Activated naive CD8-positive, alpha-beta T cell treated with anti-CD3 and anti-CD28 coated beads, Interleukin-2, amount 10 ng/mL, durations not matched to agents 7 days and 5 days (primary cell): ENCODE measurements around the gene STRA8. TPM values are rescaled to one million over a fixed set of nuclear protein-coding genes. Genes with fewer than 3 reads are reported as not detected.
"Not testable (repeated sequence)": the region's sequence is repeated elsewhere in the genome, so short reads cannot be mapped to it uniquely, and the experiment has no call there.

Experiments
- ATAC-seq: fragments of 150-1000 bp; cut with Tn5 transposase; one replicate; pipeline ENCODE4 v1.10.0; 2021; ENCODE audit warnings: low read depth, moderate library complexity
- POLR2A ChIA-PET: fragments of 350-600 bp; sonication (Branson Sonifier 250); formaldehyde crosslinking; loops from one replicate; lab custom pipeline; 2021; ENCODE audit warnings: antibody characterized with exemption; lab: Charles Lee
- DNase-seq: peaks from one replicate; pipeline ENCODE4 v3.0.0; 2021
- H3K27ac Mint-ChIP-seq: one replicate; pipeline ENCODE4 v1.8.0; 2022; ENCODE audit warnings: mild to moderate bottlenecking, mixed read lengths
- H3K27me3 Mint-ChIP-seq: one replicate; pipeline ENCODE4 v1.8.0; 2022; ENCODE audit warnings: mild to moderate bottlenecking, moderate library complexity, mixed read lengths
- H3K36me3 Mint-ChIP-seq: one replicate; pipeline ENCODE4 v1.8.0; 2021; ENCODE audit warnings: mild to moderate bottlenecking, mixed read lengths
- H3K4me1 Mint-ChIP-seq: one replicate; pipeline ENCODE4 v1.8.0; 2021; ENCODE audit warnings: mixed read lengths
- H3K4me3 Mint-ChIP-seq: one replicate; pipeline ENCODE4 v1.8.0; 2022; ENCODE audit warnings: mild to moderate bottlenecking, moderate library complexity, mixed read lengths
- H3K9me3 Mint-ChIP-seq: one replicate; pipeline ENCODE4 v1.8.0; 2021; ENCODE audit warnings: mixed read lengths
- total RNA-seq, 2 experiments: library from RNA; stranded (reverse); gene quantifications; one replicate each; pipeline ENCODE4 v1.2.3, GENCODE V29; 2021

Gene STRA8
- total RNA-seq, 2 experiments from 2014 or later, result not detected

DNA sequence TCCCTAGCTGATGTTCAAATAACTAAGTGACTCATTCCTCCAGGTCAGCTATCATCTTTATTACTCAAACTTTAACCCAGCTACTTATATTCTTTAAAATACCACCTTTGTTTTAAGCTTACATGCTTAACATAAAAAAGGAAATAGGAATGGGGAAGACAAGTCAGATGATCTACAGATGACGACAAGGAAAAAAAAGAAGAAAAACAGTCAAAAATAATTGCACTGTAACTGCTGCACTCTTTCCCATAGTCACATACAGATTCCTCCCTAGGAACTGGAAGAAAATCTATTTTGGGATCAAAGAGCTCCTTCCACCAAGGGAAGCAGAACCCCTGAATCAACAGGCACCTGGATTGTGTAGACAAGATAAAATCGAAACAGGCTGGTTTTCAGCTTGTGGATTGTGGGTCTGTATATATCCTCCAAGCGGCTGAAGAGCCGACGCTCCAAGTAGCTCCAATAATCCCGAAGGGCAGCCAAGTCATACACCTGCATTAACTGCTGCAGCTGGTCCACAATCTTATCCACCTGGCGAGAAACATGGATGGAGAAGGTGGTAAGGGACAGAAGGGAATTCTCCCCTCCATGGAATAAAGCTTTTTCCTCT, 24.3 kb upstream of the STRA8 start:
- peaks cover 9% of the 10 kb centered on the region for H3K4me1 Mint-ChIP-seq
- no peak for DNase-seq
- H3K4me3 Mint-ChIP-seq, result no peak overlapping the region
- peaks cover 4% of the 10 kb centered on the region for H3K36me3 Mint-ChIP-seq
- H3K27ac Mint-ChIP-seq, result no peak overlapping the region
- no peak for ATAC-seq
- no peaks in the 10 kb centered on the region for H3K9me3 Mint-ChIP-seq
- peaks cover 1% of the 10 kb centered on the region for H3K27me3 Mint-ChIP-seq
- POLR2A ChIA-PET, result interaction anchor here (1.2 to 3.1 kb wide), 2 partner anchors 18 to 61 kb away, joined by 3 to 19 read pairs; partner anchors contain the start of gene TMEM140

DNA sequence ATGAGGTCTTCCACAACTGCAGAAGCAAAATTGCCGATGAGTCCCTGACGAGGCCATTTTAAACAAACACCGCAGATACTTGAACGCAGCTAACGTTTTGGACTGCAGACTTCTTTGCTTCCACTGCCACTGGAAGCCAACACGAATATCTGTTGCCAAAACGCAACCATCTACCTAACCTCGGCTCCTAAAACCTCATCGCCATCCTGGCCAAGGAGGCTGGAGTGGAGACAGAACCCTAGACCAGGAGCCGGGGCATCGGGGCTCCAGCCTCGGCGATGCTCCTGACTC, 22.8 kb upstream of the STRA8 start:
- no peak for ATAC-seq

DNA sequence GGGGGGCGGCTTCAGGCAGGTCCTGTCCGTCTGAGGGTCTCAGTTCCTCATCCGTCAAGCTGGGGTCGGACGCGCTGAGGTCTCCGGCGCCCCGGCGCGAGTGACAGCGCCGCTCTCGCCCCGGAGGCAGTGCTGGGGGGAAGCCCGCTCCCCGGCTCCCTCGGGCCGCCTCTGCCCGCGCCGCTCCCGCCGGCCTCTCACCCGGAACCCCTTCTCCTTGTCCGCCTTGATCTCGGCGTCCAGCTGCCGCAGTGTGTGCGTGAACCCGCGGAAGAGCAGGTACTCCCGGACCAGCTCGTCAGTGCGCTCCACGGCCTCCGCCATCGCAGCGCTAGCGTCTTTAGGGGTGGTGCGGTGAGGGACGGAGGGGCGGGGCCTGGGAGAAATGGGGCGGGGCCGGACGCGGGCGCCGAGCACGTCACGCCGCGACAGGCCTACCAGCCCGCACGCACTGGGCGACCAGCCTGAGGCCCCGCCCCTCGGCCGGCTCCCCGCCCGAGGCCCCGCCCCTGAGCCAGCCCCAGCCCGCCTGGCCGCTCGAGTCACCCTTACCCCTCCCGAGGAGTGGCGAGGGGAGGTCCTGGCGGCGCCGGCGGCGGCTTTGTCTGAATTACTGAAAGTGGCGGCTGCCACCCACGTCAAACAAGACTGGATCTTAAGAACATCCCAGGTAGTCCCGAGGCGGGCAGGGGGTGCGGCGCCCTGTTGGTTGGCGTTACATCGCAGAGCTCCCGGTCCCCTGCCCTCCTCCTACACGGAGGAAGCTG, 22.3 kb upstream of the STRA8 start, which contains the start of gene WDR91:
Gene WDR91, minus strand, starts transcription at position 348 of the 767 bp plus-strand sequence. Its CDS starts 24 bp downstream, at position 324.
- DNase-seq, result peak; percentile 94
- Mint-ChIP-seq H3K9me3 (no peaks in the 10 kb centered on the region), H3K27ac (peak within 1 kb of the TSS; percentile 99), H3K27me3 (peaks cover 1% of the 10 kb centered on the region), H3K36me3 (peaks cover 1% of the 10 kb centered on the region), H3K4me3 (peak within 1 kb of the TSS; percentile 98), H3K4me1 (peaks cover 9% of the 10 kb centered on the region)
- POLR2A ChIA-PET, result interaction anchor here (1.2 to 3.1 kb wide), 5 partner anchors 8 to 218 kb away, joined by 3 to 19 read pairs (median 4); partner anchors contain the start of gene TMEM140
- ATAC-seq, result peak; percentile 90

More for the DNA sequence above, 22.8 kb upstream of the STRA8 start:
- DNase-seq, result no peak
- Mint-ChIP-seq H3K4me1 (peaks cover 9% of the 10 kb centered on the region), H3K36me3 (peaks cover 1% of the 10 kb centered on the region), H3K27me3 (peaks cover 1% of the 10 kb centered on the region), H3K4me3 (peak overlapping the region; percentile 98), H3K27ac (peak overlapping the region; percentile 99), H3K9me3 (no peaks in the 10 kb centered on the region)
- POLR2A ChIA-PET, result interaction anchor here (0.9 to 3.1 kb wide), 7 partner anchors 8 to 217 kb away, joined by 3 to 19 read pairs (median 3); partner anchors contain the start of gene TMEM140

DNA sequence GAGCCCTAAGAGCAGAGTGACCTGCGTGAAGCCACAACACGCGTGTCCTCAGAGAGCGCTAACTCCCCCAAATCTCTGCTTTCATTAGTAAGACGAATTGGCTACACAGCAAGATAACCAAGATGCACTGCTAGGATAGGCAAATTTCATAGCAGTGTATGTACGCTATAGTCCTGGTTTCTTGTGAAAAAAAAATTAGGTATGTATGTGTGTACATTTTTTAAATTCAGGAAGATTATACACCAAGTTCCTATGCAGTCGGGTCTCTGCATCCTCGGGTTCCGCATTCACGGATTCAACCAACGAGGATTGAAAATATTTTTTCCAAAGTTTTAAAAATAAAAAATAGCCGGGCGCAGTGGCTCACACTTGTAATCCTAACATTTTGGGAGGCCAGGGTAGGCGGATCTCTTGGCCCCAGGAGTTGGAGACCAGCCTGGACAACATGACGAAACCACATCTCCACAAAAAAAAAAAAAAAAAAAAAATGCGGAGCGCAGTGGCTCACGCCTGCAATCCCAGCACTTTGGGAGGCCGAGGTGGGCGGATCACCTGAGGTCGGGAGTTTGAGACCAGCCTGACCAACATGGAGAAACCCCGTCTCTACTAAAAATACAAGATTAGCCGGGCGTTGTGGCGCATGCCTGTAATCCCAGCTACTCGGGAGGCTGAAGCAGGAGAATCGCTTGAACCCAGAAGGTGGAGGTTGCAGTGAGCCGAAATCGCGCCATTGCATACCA, 21.5 kb upstream of the STRA8 start:
- not testable (repeated sequence) for H3K4me1 Mint-ChIP-seq, H3K27me3 Mint-ChIP-seq, ATAC-seq, DNase-seq, H3K36me3 Mint-ChIP-seq, H3K9me3 Mint-ChIP-seq
- POLR2A ChIA-PET, result interaction anchor here (1.2 to 3.1 kb wide), 3 partner anchors 7 to 217 kb away, joined by 3 to 19 read pairs (median 4); partner anchors contain the start of gene TMEM140
- H3K27ac Mint-ChIP-seq, result peak overlapping the region; percentile 99
- peak overlapping the region; percentile 98 for H3K4me3 Mint-ChIP-seq

DNA sequence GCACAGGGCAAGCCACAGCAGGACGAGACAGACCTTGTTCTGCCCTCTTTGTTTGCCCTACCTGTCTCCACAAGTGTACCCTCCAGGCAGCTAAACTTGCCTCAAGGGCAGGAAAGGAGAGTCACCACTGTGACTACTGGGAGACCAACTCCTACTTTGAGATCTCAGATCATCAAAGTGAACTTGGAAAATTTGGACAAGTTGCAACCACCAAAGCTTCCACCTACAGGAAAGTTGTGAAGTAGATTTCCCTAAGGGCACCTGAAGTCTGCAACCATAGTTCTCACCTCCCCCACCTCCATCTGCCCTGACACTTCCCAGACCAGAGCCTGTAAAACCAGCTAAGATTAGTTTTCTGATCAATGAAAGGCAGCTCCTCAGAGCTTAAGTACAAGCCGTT, 19.8 kb upstream of the STRA8 start:
- peaks cover 2% of the 10 kb centered on the region for H3K9me3 Mint-ChIP-seq
- DNase-seq (no peak), ATAC-seq (no peak)
- no peak overlapping the region for H3K27ac Mint-ChIP-seq
- peaks cover 5% of the 10 kb centered on the region for H3K27me3 Mint-ChIP-seq
- peaks cover 5% of the 10 kb centered on the region for H3K4me1 Mint-ChIP-seq
- POLR2A ChIA-PET, result no interaction called here
- H3K36me3 Mint-ChIP-seq, result no peaks in the 10 kb centered on the region
- no peak overlapping the region for H3K4me3 Mint-ChIP-seq

DNA sequence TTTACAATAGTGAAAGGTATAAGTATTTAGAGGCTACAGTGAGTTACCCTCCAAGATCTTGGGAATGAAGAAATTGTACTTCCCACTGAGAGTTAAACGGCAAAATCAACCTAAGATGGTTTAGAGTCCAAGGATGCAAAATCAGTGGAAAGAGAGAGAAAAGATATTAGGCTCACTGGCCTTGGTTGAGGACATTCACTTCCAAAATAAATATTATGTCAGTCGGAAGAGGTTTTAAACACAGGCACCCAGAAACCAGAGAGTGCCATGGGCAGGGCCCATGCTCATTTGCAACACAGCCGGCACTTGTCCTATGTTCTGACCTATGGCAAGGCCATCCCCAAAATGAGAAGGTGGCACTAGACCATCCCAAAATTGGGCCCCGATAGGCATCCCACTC, 18.5 kb upstream of the STRA8 start:
- Mint-ChIP-seq H3K27me3 (peaks cover 6% of the 10 kb centered on the region), H3K9me3 (peaks cover 2% of the 10 kb centered on the region), H3K4me3 (no peak overlapping the region), H3K4me1 (peaks cover 2% of the 10 kb centered on the region), H3K27ac (no peak overlapping the region), H3K36me3 (no peaks in the 10 kb centered on the region)
- DNase-seq (no peak), ATAC-seq (no peak)
- POLR2A ChIA-PET, result no interaction called here

DNA sequence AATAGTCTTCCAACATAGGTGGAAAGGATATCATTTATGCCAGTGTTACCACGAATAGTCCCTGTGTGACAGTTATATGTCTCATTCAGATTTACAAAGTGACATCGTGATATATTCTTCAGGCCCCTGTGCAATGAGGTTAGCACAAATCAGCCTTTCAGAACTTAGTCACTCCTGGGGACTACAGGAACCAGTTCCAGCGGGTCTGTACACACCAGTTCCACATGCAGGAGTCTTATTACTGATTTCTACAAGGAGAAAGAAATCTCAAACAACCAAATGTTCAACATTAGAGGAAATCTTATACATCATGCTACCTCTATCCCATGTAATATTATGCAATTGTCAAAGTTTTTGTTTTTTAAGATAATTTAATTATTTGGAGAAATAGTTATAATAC, 17.9 kb upstream of the STRA8 start:
- Mint-ChIP-seq H3K27ac (no peak overlapping the region), H3K9me3 (peaks cover 2% of the 10 kb centered on the region), H3K36me3 (peaks cover 2% of the 10 kb centered on the region), H3K4me3 (no peak overlapping the region), H3K27me3 (peaks cover 6% of the 10 kb centered on the region), H3K4me1 (peaks cover under 1% of the 10 kb centered on the region)
- DNase-seq (no peak), ATAC-seq (no peak)
- POLR2A ChIA-PET, result no interaction called here

DNA sequence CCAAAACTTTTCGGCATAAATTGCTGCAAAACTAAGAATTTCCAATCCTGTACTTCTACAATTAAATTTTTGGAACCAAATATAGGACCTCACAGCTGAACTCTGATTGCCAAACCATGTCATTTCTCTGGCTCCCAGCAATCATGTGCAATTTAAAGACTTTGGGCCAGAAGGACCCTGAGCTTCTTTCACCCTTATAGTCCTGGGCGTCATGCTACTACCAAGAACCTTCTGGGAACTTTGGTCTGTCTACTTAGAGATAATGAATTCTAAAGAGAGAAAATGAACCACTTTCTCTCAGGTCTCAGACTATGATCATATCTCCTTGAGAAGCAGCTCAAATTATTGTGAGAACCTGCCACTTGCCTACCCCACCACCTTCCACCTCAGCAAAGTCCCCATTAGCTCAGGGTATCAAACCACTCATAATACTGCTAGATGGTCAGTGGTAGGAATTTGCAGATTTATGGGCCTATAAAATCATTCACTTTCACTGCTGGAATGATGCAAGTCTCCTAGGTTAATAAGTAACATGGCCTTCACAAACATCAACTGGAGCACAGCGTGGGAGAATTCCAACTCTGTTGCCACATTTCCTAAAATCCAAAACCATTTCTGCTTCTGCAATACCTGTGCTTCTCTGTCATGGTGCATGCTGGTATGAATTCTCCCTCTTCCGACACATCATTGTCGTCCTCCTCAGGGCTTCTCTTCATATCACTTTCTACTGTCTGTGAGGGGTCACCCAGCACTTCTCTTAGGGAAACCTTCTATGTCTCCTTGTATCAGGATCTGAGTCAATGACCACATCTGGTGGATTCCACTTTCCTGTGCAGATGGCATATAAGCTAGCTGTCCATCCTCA, 15.8 kb upstream of the STRA8 start:
- DNase-seq (no peak), ATAC-seq (no peak)
- Mint-ChIP-seq H3K36me3 (peaks cover 2% of the 10 kb centered on the region), H3K27me3 (peaks cover 5% of the 10 kb centered on the region), H3K4me1 (no peaks in the 10 kb centered on the region), H3K4me3 (no peak overlapping the region), H3K27ac (no peak overlapping the region), H3K9me3 (peaks cover 2% of the 10 kb centered on the region)
- POLR2A ChIA-PET, result no interaction called here

DNA sequence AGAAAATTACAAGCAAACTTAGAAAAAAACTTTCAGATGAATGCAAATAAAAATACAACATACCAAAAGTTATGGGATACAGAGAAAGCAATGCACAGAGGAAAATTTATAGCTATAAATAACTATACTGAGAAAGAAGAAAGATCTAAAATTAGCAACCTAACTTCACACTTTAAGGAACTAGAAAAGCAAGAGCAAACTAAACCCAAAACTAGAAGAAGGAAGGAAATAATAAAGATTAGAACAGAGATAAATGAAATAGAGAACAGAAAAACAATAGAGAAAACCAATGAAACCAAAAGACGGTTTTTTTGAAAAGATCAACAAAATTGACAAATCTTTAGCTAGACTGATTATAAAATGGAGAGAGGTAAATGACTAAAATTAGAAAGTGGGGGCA, 9.6 kb upstream of the STRA8 start:
- POLR2A ChIA-PET, result no interaction called here
- DNase-seq (no peak), ATAC-seq (no peak)
- peaks cover 2% of the 10 kb centered on the region for H3K27me3 Mint-ChIP-seq
- peaks cover 11% of the 10 kb centered on the region for H3K4me1 Mint-ChIP-seq
- H3K27ac Mint-ChIP-seq, result no peak overlapping the region
- H3K36me3 Mint-ChIP-seq, result peaks cover 2% of the 10 kb centered on the region
- H3K9me3 Mint-ChIP-seq, result peaks cover 8% of the 10 kb centered on the region
- peak overlapping the region; percentile 33 for H3K4me3 Mint-ChIP-seq

DNA sequence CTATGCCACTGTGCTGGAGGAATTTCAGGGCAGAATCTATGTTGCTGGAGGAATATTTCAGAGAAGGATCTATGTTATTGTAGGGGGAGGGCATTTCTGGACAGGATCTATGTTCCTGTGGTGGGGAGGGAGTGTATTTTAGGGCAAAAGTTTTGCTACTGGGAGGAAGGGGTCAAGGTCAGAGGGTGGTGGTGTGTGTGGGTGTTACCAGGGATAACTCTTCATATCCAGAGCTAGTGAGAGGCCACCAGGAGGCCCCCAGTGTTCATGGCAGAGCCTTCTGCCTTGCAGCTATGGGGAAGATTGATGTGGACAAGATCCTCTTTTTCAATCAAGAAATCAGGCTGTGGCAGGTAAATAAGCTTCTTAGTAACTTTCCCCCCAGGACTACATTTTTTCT, 2.0 kb upstream of the STRA8 start:
- no peaks in the 10 kb centered on the region for H3K36me3 Mint-ChIP-seq
- H3K27ac Mint-ChIP-seq, result no peak overlapping the region
- H3K27me3 Mint-ChIP-seq, result no peaks in the 10 kb centered on the region
- no peak for DNase-seq
- POLR2A ChIA-PET, result no interaction called here
- no peak for ATAC-seq
- H3K4me1 Mint-ChIP-seq, result peaks cover 1% of the 10 kb centered on the region
- no peaks in the 10 kb centered on the region for H3K9me3 Mint-ChIP-seq
- no peak overlapping the region for H3K4me3 Mint-ChIP-seq

DNA sequence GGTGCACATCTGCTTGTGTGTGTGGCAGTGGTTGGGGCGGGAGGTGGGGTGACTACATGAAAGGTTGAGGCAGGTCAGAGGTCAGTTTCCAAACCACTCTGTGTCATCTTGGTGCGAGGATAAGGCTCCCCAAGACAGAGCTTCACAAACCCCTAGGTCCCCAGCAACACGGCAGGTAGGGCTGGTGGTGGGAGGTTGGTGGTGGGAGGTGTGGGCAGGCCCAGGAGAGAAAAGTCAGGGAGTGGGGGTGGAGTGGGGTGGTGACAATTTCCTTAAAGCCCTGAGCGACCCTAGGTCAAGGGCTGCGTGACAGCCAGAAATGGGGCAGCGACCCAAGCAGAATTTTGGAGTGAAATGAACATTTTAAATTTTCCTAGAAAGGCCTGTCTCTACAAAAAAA, 1.6 kb upstream of the STRA8 start:
- Mint-ChIP-seq H3K27ac (no peak overlapping the region), H3K4me3 (no peak overlapping the region), H3K4me1 (peaks cover 4% of the 10 kb centered on the region), H3K9me3 (no peaks in the 10 kb centered on the region), H3K36me3 (no peaks in the 10 kb centered on the region), H3K27me3 (no peaks in the 10 kb centered on the region)
- DNase-seq (no peak), ATAC-seq (no peak)
- POLR2A ChIA-PET, result no interaction called here

DNA sequence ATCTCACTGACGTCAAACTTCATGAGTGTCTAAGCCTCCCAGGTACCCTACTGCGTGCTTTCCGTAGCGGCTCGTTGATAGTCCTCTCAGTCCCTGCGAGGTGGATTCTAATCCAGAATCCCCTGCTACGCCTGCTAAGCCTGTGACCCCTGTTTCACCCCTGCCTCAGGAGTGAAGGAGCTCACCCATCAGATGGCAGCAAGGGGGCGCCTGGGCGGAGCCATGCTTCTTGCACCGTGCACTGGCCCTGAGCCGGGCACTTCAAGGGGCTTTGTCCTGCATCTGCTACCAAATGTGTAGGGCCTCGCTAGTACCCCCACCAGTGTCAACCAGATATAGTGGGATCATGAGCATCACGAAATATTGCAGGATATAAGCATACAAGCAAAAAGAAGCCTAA, 918 bp upstream of the STRA8 start:
- Mint-ChIP-seq H3K4me1 (peaks cover 4% of the 10 kb centered on the region), H3K9me3 (no peaks in the 10 kb centered on the region), H3K36me3 (no peaks in the 10 kb centered on the region), H3K27ac (no peak overlapping the region), H3K4me3 (no peak overlapping the region), H3K27me3 (no peaks in the 10 kb centered on the region)
- POLR2A ChIA-PET, result no interaction called here
- ATAC-seq (no peak), DNase-seq (no peak)

DNA sequence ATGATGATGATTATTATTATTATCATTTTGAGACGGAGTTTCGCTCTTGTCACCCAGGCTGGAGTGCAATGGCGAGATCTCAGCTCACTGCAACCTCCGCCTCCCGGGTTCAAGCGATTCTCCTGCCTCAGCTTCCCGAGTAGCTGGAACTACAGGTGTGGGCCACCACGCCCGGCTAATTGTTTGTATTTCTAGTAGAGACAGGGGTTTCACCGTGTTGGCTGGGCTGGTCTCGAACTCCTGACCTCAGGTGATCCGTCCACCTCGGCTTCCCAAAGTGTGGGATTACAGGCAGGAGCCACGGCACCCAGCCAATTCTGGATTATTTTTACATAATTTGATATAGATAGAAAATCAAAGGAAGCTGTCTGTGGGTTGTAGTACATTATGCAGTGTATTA, 457 bp downstream of the STRA8 start:
- H3K4me1 Mint-ChIP-seq, H3K9me3 Mint-ChIP-seq, H3K36me3 Mint-ChIP-seq, POLR2A ChIA-PET, ATAC-seq, DNase-seq, H3K27ac Mint-ChIP-seq, H3K4me3 Mint-ChIP-seq, H3K27me3 Mint-ChIP-seq: not testable (repeated sequence)
